Ishikawa (cell line): Measurements from ENCODE around the gene RPTOR.

Source experiments
- CEBPB ChIP-seq: IDR thresholded peaks from 2 replicates; pipeline ENCODE4 v1.6.1; 2012
- CREB1 ChIP-seq: IDR thresholded peaks from 2 replicates; pipeline ENCODE4 v1.6.1; 2012; ENCODE audit warnings: low read depth
- EGR1 ChIP-seq: IDR thresholded peaks from 2 replicates; pipeline ENCODE4 v1.6.1; 2012
- EP300 ChIP-seq: IDR thresholded peaks from 2 replicates; pipeline ENCODE4 v1.6.1; 2012; ENCODE audit warnings: borderline replicate concordance
- FOXM1 ChIP-seq: IDR thresholded peaks from 2 replicates; pipeline ENCODE4 v1.6.1; 2012; ENCODE audit warnings: low read depth, borderline replicate concordance
- MAX ChIP-seq: IDR thresholded peaks from 2 replicates; pipeline ENCODE4 v1.6.1; 2012
- NFIC ChIP-seq: IDR thresholded peaks from 2 replicates; pipeline ENCODE4 v1.6.1; 2012
- RAD21 ChIP-seq: IDR thresholded peaks from 2 replicates; pipeline ENCODE4 v1.6.1; 2012; ENCODE audit warnings: low read depth
- REST ChIP-seq: IDR thresholded peaks from 2 replicates; pipeline ENCODE4 v1.6.1; 2012; ENCODE audit warnings: low read depth, mild to moderate bottlenecking
- TAF1 ChIP-seq: IDR thresholded peaks from 2 replicates; pipeline ENCODE4 v1.6.1; 2012; ENCODE audit warnings: low read depth, mild to moderate bottlenecking
- TCF12 ChIP-seq: IDR thresholded peaks from 2 replicates; pipeline ENCODE4 v1.6.1; 2012; ENCODE audit warnings: low read depth
- TEAD4 ChIP-seq: IDR thresholded peaks from 2 replicates; pipeline ENCODE4 v1.6.1; 2012
- USF1 ChIP-seq: IDR thresholded peaks from 2 replicates; pipeline ENCODE4 v1.6.1; 2012
- YY1 ChIP-seq: IDR thresholded peaks from 2 replicates; pipeline ENCODE4 v1.6.1; 2012; ENCODE audit warnings: low read depth
- ZBTB7A ChIP-seq: IDR thresholded peaks from 2 replicates; pipeline ENCODE4 v1.6.1; 2012; ENCODE audit warnings: low read depth

The RPTOR gene

GRCh38 chr17:80892019-80892855 lies 347.6 kb downstream of the RPTOR start:
- TF ChIP-seq REST, result no peak
- TF ChIP-seq YY1, result no peak
- TF ChIP-seq RAD21, result no peak
- no peak for TF ChIP-seq MAX
- no peak for TF ChIP-seq TCF12
- no peak for TF ChIP-seq CREB1
- no peak for TF ChIP-seq NFIC
- no peak for TF ChIP-seq TAF1
- TF ChIP-seq USF1, result no peak

- TF ChIP-seq ZBTB7A (no peak), CEBPB (no peak), NFIC (no peak), TEAD4 (no peak), CREB1 (no peak), USF1 (no peak), REST (no peak)
Observed at GRCh38 chr17:80892900-80893603, 348.4 kb downstream of the RPTOR start.

GRCh38 chr17:80893604-80894438 lies 349.2 kb downstream of the RPTOR start:
- TF ChIP-seq ZBTB7A (no peak), TAF1 (no peak), CEBPB (no peak), FOXM1 (no peak), TEAD4 (no peak), NFIC (no peak), TCF12 (no peak), MAX (no peak), EP300 (no peak), EGR1 (no peak)

- TF ChIP-seq RAD21 (no peak), NFIC (no peak), USF1 (no peak), EGR1 (no peak), MAX (no peak)
Observed at GRCh38 chr17:80894439-80894721, 349.7 kb downstream of the RPTOR start.

- TF ChIP-seq NFIC (no peak), CEBPB (no peak), USF1 (no peak), REST (no peak), EP300 (no peak)
Observed at GRCh38 chr17:80894726-80895125, 350.1 kb downstream of the RPTOR start.
